Nephron (organoid): ENCODE data around the gene OXLD1.

Experiments used
- H3K27ac Mint-ChIP-seq, 3 experiments: 2 replicates each; pipeline ENCODE4 v1.8.0; 2020; ENCODE audit warnings: mixed read lengths in 3 of 3, mild to moderate bottlenecking in 2 of 3, moderate library complexity in 1 of 3
- H3K27me3 Mint-ChIP-seq: 2 replicates; pipeline ENCODE4 v1.8.0; 2021; ENCODE audit warnings: low read depth, mild to moderate bottlenecking, moderate library complexity, mixed read lengths
- H3K36me3 Mint-ChIP-seq: 2 replicates; pipeline ENCODE4 v1.8.0; 2020; ENCODE audit warnings: low read depth, mixed read lengths
- H3K4me1 Mint-ChIP-seq: 2 replicates; pipeline ENCODE4 v1.8.0; 2020; ENCODE audit warnings: mixed read lengths
- H3K4me3 Mint-ChIP-seq, 3 experiments: 2 replicates each; pipeline ENCODE4 v1.8.0; 2020; ENCODE audit warnings: mild to moderate bottlenecking in 3 of 3, mixed read lengths in 3 of 3, moderate library complexity in 2 of 3
- H3K9me3 Mint-ChIP-seq: 2 replicates; pipeline ENCODE4 v1.8.0; 2020; ENCODE audit warnings: mixed read lengths
- TF ChIP-seq, protein P1 (sequence below), 3 experiments: fragments of 200-600 bp; sonication (generic); IDR thresholded peaks; one replicate each; pipeline ENCODE4 v1.5.0; 2021; ENCODE audit warnings: antibody characterized with exemption in 3 of 3; ENCODE audit not compliant: unreplicated experiment in 3 of 3

Gene OXLD1

GRCh38 chr17:81651692-81652091 lies 14.7 kb downstream of the OXLD1 start:
- TF ChIP-seq, protein P1, sequence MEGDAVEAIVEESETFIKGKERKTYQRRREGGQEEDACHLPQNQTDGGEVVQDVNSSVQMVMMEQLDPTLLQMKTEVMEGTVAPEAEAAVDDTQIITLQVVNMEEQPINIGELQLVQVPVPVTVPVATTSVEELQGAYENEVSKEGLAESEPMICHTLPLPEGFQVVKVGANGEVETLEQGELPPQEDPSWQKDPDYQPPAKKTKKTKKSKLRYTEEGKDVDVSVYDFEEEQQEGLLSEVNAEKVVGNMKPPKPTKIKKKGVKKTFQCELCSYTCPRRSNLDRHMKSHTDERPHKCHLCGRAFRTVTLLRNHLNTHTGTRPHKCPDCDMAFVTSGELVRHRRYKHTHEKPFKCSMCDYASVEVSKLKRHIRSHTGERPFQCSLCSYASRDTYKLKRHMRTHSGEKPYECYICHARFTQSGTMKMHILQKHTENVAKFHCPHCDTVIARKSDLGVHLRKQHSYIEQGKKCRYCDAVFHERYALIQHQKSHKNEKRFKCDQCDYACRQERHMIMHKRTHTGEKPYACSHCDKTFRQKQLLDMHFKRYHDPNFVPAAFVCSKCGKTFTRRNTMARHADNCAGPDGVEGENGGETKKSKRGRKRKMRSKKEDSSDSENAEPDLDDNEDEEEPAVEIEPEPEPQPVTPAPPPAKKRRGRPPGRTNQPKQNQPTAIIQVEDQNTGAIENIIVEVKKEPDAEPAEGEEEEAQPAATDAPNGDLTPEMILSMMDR (IDR thresholded peaks at IDR 0.05; ENCODE audit: unreplicated experiment in 3 of 3) = no peak
- Mint-ChIP-seq H3K27ac (peak overlapping the region; percentile 9 to 52 (median 49)), H3K9me3 (no peaks in the 10 kb centered on the region), H3K36me3 (no peaks in the 10 kb centered on the region), H3K4me1 (peaks cover 5% of the 10 kb centered on the region), H3K27me3 (peaks cover 6% of the 10 kb centered on the region), H3K4me3 (peak overlapping the region in 2 of 3 experiments; percentile 35 to 48)

DNA sequence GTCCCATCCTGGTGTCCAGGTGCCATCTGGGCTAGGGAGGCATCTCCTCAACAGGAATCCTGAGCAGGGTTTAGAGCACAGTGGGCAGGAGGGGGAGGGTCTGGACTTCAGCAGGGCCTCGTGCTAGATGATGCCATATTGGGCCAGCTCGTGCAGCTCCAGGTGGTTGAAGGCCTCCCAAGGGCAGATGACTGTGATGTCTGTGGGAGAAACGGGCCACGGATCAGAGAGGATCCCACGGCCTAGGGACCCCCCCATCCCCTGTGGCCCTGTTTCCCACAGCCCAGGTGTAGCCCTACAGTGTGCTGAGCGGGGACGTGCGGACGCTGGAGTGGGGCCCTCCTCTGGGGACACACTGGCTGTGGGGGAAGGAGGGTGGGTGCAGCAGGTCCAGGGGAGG lies 15.5 kb downstream of the OXLD1 start:
- TF ChIP-seq, protein P1 (IDR thresholded peaks at IDR 0.05; ENCODE audit: unreplicated experiment in 3 of 3) = no peak
- Mint-ChIP-seq H3K4me3 (no peak overlapping the region), H3K9me3 (no peaks in the 10 kb centered on the region), H3K27ac (no peak overlapping the region), H3K4me1 (peaks cover 5% of the 10 kb centered on the region), H3K27me3 (peaks cover 6% of the 10 kb centered on the region), H3K36me3 (no peaks in the 10 kb centered on the region)

DNA sequence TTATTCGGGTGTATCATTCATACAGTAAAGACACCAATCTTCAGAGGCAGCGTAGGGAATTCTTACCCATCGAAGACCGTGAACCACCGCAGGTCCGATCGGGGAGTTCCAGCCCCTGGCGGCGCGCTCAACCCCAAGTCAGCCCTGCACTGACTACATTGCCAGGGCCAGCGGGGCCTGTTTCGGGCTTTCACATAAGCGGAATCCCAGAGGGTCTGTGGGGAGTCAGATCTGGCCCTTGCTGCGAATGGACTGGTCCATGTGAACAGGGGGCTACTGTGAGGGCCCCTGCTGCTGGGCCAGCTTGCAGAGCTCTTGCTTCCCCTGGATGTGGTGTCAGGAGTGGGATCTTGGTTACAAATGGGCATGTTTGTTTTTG lies 17.7 kb downstream of the OXLD1 start:
- TF ChIP-seq, protein P1 (IDR thresholded peaks at IDR 0.05; ENCODE audit: unreplicated experiment in 3 of 3) = no peak
- Mint-ChIP-seq H3K4me3 (no peak overlapping the region), H3K27me3 (peaks cover 6% of the 10 kb centered on the region), H3K9me3 (no peaks in the 10 kb centered on the region), H3K27ac (no peak overlapping the region), H3K4me1 (peaks cover 5% of the 10 kb centered on the region), H3K36me3 (no peaks in the 10 kb centered on the region)

DNA sequence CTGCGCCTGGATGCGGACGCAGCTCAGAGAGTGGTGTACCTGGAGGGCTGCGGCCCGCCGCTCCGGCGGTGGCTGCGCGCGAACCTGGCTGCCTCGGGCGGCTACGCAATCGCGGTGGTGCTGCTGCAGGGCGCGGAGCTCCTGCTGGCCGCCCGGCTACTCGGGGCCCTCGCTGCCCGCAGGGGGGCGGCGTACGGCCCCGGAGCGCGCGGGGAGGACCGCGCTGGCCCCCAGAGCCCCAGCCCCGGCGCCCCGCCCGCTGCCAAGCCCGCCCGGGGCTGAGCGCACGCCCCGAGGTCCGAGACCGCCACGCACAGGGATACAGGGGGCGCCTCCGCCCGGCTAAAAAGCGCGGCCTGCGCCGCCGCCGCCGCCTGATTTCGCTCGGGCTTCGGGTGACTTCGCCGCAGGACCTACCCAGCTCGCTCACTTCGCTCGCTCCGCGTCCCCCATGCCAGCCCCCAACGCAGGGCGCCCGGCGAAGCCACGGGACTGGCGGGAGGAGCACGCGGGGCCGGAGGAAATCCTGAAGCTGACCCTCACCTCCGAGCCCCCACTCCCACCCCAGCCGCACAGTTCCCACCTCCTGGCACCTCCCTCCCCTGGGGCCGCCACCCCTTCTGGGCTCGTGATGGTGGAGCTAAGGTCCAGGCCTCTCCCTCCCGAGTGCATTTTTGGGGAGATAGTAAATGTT lies 18.2 kb downstream of the OXLD1 start:
- Mint-ChIP-seq H3K27me3 (peaks cover 6% of the 10 kb centered on the region), H3K36me3 (no peaks in the 10 kb centered on the region), H3K4me1 (peaks cover 5% of the 10 kb centered on the region), H3K4me3 (no peak overlapping the region), H3K27ac (no peak overlapping the region), H3K9me3 (no peaks in the 10 kb centered on the region)
- TF ChIP-seq, protein P1 (IDR thresholded peaks at IDR 0.05; ENCODE audit: unreplicated experiment in 3 of 3) = no peak

- H3K4me1 Mint-ChIP-seq = peaks cover 5% of the 10 kb centered on the region
- TF ChIP-seq, protein P1 (IDR thresholded peaks at IDR 0.05; ENCODE audit: unreplicated experiment in 3 of 3) = no peak
- no peaks in the 10 kb centered on the region for H3K36me3 Mint-ChIP-seq
- peaks cover 6% of the 10 kb centered on the region for H3K27me3 Mint-ChIP-seq
- no peaks in the 10 kb centered on the region for H3K9me3 Mint-ChIP-seq
- H3K4me3 Mint-ChIP-seq = no peak overlapping the region
- H3K27ac Mint-ChIP-seq = no peak overlapping the region
These were observed 18.8 kb downstream of the OXLD1 start for GRCh38 chr17:81647640-81648012.
